ENCODE measurements around the gene SNED1.

DNA sequence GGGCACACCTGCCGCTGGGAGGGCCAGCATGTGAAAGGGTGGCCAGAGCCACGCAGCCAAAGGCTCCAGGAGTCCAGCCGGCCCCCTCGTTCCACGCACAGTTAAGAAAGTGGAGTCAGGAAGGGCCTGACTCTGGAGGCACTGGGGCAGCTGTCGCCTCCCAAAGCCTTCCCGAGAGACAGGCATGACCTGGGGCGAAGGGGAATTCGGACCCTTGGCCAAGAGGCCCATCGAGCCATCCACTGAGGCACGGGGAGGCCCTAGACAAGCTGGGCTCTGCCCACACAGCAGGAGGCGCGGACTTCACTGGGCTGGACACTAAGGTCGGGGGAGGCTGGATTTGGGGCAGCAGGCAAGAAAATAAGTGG is 38.5 kb upstream of the SNED1 start:
- TF ChIP-seq, protein P1, sequence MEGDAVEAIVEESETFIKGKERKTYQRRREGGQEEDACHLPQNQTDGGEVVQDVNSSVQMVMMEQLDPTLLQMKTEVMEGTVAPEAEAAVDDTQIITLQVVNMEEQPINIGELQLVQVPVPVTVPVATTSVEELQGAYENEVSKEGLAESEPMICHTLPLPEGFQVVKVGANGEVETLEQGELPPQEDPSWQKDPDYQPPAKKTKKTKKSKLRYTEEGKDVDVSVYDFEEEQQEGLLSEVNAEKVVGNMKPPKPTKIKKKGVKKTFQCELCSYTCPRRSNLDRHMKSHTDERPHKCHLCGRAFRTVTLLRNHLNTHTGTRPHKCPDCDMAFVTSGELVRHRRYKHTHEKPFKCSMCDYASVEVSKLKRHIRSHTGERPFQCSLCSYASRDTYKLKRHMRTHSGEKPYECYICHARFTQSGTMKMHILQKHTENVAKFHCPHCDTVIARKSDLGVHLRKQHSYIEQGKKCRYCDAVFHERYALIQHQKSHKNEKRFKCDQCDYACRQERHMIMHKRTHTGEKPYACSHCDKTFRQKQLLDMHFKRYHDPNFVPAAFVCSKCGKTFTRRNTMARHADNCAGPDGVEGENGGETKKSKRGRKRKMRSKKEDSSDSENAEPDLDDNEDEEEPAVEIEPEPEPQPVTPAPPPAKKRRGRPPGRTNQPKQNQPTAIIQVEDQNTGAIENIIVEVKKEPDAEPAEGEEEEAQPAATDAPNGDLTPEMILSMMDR (IDR thresholded peaks at IDR 0.05; ENCODE audit: insufficient read depth, low read length) = no peak
- TF ChIP-seq POLR2AphosphoS5 (IDR thresholded peaks at IDR 0.05; ENCODE audit: low read depth) (no peak), GABPA (IDR thresholded peaks at IDR 0.05; ENCODE audit: low read depth) (no peak)
